DOHH2 (cell line): ENCODE measurements around the gene C11orf52.

Source experiments
- CTCF ChIP-seq: fragments of 200-600 bp; sonication (generic); IDR thresholded peaks from one replicate; pipeline ENCODE4 v1.5.1; 2014; ENCODE audit warnings: antibody characterized with exemption, mild to moderate bottlenecking, low read depth, low read length; ENCODE audit not compliant: poor library complexity, severe bottlenecking
- EZH2phosphoT487 ChIP-seq: fragments of 200-600 bp; sonication (generic); IDR thresholded peaks from 2 replicates; pipeline ENCODE4 v1.6.1; 2017; ENCODE audit warnings: borderline replicate concordance, mild to moderate bottlenecking, antibody characterized with exemption, low read length, moderate library complexity, mixed read lengths

- TF ChIP-seq CTCF, result no peak
- TF ChIP-seq EZH2phosphoT487, result no peak
These were observed 12.0 kb upstream of the C11orf52 start for GRCh38 chr11:111906680-111907079.
